GM12878 (cell line): ENCODE results near the gene SCAND1. TPM values are rescaled to one million over a fixed set of nuclear protein-coding genes. Genes with fewer than 3 reads are reported as not detected.

ENCODE experiments used
- ATAC-seq: fragments of 200-7000 bp; cut with Tn5 transposase; 3 replicates; pipeline ENCODE4 v1.9.1; 2020; ENCODE audit warnings: mild to moderate bottlenecking, moderate library complexity
- BruUV-seq: library from RNA; stranded (reverse); fragments of 400-500 nt; replicated peaks from 2 replicates; lab custom pipeline; 2021; lab: Mats Ljungman, UMichigan
- CTCF ChIA-PET: fragments of 300-600 bp; sonication (Branson Sonifier 250); formaldehyde crosslinking; extraction: SDS; loops from one replicate; lab custom pipeline; 2021; ENCODE audit warnings: inconsistent platforms; lab: Yijun Ruan, JAX
- POLR2A ChIA-PET: fragments of 350-600 bp; formaldehyde crosslinking; extraction: SDS; loops from one replicate; lab custom pipeline; 2021; ENCODE audit warnings: inconsistent platforms; lab: Charles Lee
- RAD21 ChIA-PET: fragments of 300-600 bp; sonication (Branson Sonifier 250); formaldehyde crosslinking; loops from one replicate; lab custom pipeline; 2023; ENCODE audit warnings: antibody characterized with exemption; ENCODE audit not compliant: unreplicated experiment; lab: Charles Lee
- SMC1A ChIA-PET: fragments of 300-600 bp; sonication (Branson Sonifier 250); formaldehyde crosslinking; loops from one replicate; lab custom pipeline; 2023; ENCODE audit not compliant: unreplicated experiment, uncharacterized antibody; lab: Charles Lee
- DNase-seq: peaks from one replicate; pipeline ENCODE4 v3.0.0-alpha.2; 2011; ENCODE audit warnings: low read depth, low spot score
- FAIRE-seq: peaks from 3 replicates; lab custom pipeline; 2011; peaks lifted over from hg19 to GRCh38; lab: Jason Lieb, UNC
- H2AFZ ChIP-seq: 2 replicates; pipeline ENCODE4 v1.6.0; 2011; ENCODE audit warnings: low read depth, low read length, control low read depth; ENCODE audit not compliant: control insufficient read depth
- H3K27ac ChIP-seq: 2 replicates; pipeline ENCODE4 v1.5.1; 2011; ENCODE audit warnings: control low read depth; ENCODE audit not compliant: control insufficient read depth, insufficient read depth
- H3K27me3 ChIP-seq, 2 experiments: replicated peaks in 1 of 2; 2 replicates each; pipeline versions ENCODE4 v1.6.0 to v1.6.1; 2011; ENCODE audit warnings: low read length in 1 of 2; ENCODE audit not compliant: control insufficient read depth in 2 of 2, insufficient read depth in 2 of 2
- H3K36me3 ChIP-seq, 2 experiments: 2 replicates each; pipeline ENCODE4 v1.5.1; 2011; ENCODE audit warnings: low read length in 1 of 2; ENCODE audit not compliant: control insufficient read depth in 2 of 2, insufficient read depth in 2 of 2
- H3K4me1 ChIP-seq: 2 replicates; pipeline ENCODE4 v1.6.1; 2011; ENCODE audit warnings: mild to moderate bottlenecking, low read length, moderate library complexity, mixed read lengths; ENCODE audit not compliant: control insufficient read depth, insufficient read depth
- H3K4me2 ChIP-seq: 2 replicates; pipeline ENCODE4 v1.6.0; 2011; ENCODE audit warnings: control low read depth; ENCODE audit not compliant: control insufficient read depth, insufficient read depth
- H3K4me3 ChIP-seq: fragments of 200-600 bp; sonication (generic); 2 replicates; pipeline ENCODE4 v1.5.1; 2016
- H3K79me2 ChIP-seq: 2 replicates; pipeline ENCODE4 v1.6.0; 2011; ENCODE audit warnings: low read length; ENCODE audit not compliant: control insufficient read depth, insufficient read depth
- H3K9ac ChIP-seq: 2 replicates; pipeline ENCODE4 v1.8.0; 2011; ENCODE audit warnings: low read length, control low read depth, mixed read lengths; ENCODE audit not compliant: control insufficient read depth, insufficient read depth
- H3K9me3 ChIP-seq: replicated peaks from 3 replicates; pipeline ENCODE4 v1.5.1; 2011; ENCODE audit warnings: mild to moderate bottlenecking, low read length; ENCODE audit not compliant: control insufficient read depth, insufficient read depth
- H4K20me1 ChIP-seq: 2 replicates; pipeline ENCODE4 v1.6.0; 2011; ENCODE audit not compliant: control insufficient read depth, insufficient read depth
- ASH2L ChIP-seq: fragments of 300-600, 200-600 bp; sonication (generic); IDR thresholded peaks from 2 replicates; pipeline ENCODE4 v1.6.1; 2017; ENCODE audit warnings: low read depth, mild to moderate bottlenecking, borderline replicate concordance
- CBX5 ChIP-seq: sonication (generic); IDR thresholded peaks from 2 replicates; pipeline ENCODE4 v1.6.1; 2016; ENCODE audit warnings: low read depth, moderate library complexity, mild to moderate bottlenecking, inconsistent platforms
- TAF1 ChIP-seq: IDR thresholded peaks from 2 replicates; pipeline ENCODE4 v1.6.1; 2011; ENCODE audit warnings: mild to moderate bottlenecking, low read depth, low read length, borderline replicate concordance
- TARDBP ChIP-seq: IDR thresholded peaks from 2 replicates; pipeline ENCODE4 v1.6.1; 2016; ENCODE audit warnings: borderline replicate concordance
- WGBS: methylation state at CpG from one replicate; pipeline ENCODE4 v1.1.6; 2016; ENCODE audit warnings: low lambda C conversion rate; ENCODE audit not compliant: insufficient replicate concordance, insufficient coverage; ENCODE audit errors: missing lambda C conversion rate; 5-methylcytosine and 5-hydroxymethylcytosine counted together
- in situ Hi-C: fragments of 300-500 bp; cut with MboI; formaldehyde crosslinking; loops from 9 replicates; pipeline ENCODE4 v1.14.3; 2018; ENCODE audit warnings: mixed read lengths
- intact Hi-C: fragments of 100-400 bp; cut with micrococcal nuclease; formaldehyde crosslinking; loops from one replicate; pipeline ENCODE4 v1.14.2; 2022; ENCODE audit not compliant: unreplicated experiment
- polyA plus RNA-seq, 11 experiments: library from polyadenylated mRNA; depleted of rRNA in 4 of 11; unstranded in 6 of 11; stranded (reverse) in 5 of 11; fragments of >200 nt; fragmentation: Nextera tagmentation in 4 of 11; fragmentation: Illumina TruSeq in 1 of 11; extraction: Ambion mirVana in 4 of 11; extraction: Trizol in 1 of 11; gene quantifications; 1 replicate in 1 of 11; 2 replicates in 10 of 11; pipeline versions ENCODE4 v1.2.1 to v1.2.3, GENCODE V29; 2011 to 2016; ENCODE audit warnings: inconsistent platforms in 2 of 11, missing spikeins in 2 of 11, low read depth in 1 of 11
- small RNA-seq: library from RNA; depleted of rRNA; stranded (forward); fragments of <200 nt; gene quantifications from one replicate; pipeline ENCODE3, GENCODE V24; 2014
- total RNA-seq, 4 experiments: library from RNA; depleted of rRNA in 3 of 4; stranded (reverse); fragments of >200 nt in 3 of 4; fragmentation: Illumina TruSeq in 1 of 4; extraction: Trizol in 1 of 4; gene quantifications; 2 replicates each; pipeline versions ENCODE4 v1.2.1 to v1.2.3, GENCODE V29; 2013 to 2021
- TF ChIP-seq, protein P1 (sequence below): fragments of 450-650 bp; IDR thresholded peaks from 2 replicates; pipeline ENCODE4 v1.6.1; 2018; ENCODE audit warnings: mild to moderate bottlenecking, low read depth, moderate library complexity; ENCODE audit not compliant: partially characterized antibody

SCAND1 gene
- total and polyA plus RNA-seq, 10 of the 15 experiments (the other 5 are each of a cell fraction or from before 2014, with no cell fraction given) = 0.08 to 117 (median 25.9) TPM

DNA sequence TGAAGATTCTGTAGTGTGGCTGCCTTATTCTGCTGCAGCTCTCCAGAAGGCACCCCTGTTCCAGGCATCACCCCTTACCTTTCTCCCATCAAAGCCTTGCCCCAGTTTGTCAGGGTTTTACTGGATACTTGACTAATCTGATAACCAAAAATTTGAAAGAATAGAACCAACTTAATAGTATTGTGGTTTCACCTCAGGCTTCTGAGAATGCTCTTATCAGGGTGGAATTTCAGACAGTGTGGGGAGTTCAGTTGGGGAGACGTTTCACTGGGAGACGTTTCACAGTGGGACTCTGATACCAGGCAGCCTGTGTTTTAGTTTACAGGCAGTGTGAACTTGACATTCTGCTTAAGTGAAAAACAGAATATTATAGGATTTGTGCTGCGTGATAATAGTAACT, 50.5 kb downstream of the SCAND1 start:
- Histone ChIP-seq H3K9ac (no peak overlapping the region), H4K20me1 (peaks cover 3% of the 10 kb centered on the region; the same call in 1 of the 2 replicates), H2AFZ (no peak overlapping the region), H3K79me2 (no peaks in the 10 kb centered on the region; the same call in 1 of the 2 replicates), H3K36me3 (peaks cover 2 to 12% of the 10 kb centered on the region in 2 experiments; a peak in 2 of 4 replicates), H3K9me3 (no peaks in the 10 kb centered on the region), H3K27ac (no peak overlapping the region), H3K4me3 (no peak overlapping the region), H3K4me2 (no peak overlapping the region), H3K27me3 (no peaks in the 10 kb centered on the region), H3K4me1 (peaks cover 10% of the 10 kb centered on the region)
- ChIA-PET SMC1A (no interaction called here), POLR2A (no interaction called here), RAD21 (no interaction called here), CTCF (interaction anchor here (0.5 kb wide), 1 partner anchor 421 kb away, joined by 3 read pairs; no protein-coding TSS in a partner anchor)
- DNase-seq = no peak
- FAIRE-seq = no peak
- ATAC-seq = no peak
- intact Hi-C loops (no loop called here), in situ Hi-C loops (no loop called here)
- no TSS peak for BruUV-seq
- WGBS = 95% methylated on average over 3 of the region's 3 CpGs
- TF ChIP-seq, protein P1, sequence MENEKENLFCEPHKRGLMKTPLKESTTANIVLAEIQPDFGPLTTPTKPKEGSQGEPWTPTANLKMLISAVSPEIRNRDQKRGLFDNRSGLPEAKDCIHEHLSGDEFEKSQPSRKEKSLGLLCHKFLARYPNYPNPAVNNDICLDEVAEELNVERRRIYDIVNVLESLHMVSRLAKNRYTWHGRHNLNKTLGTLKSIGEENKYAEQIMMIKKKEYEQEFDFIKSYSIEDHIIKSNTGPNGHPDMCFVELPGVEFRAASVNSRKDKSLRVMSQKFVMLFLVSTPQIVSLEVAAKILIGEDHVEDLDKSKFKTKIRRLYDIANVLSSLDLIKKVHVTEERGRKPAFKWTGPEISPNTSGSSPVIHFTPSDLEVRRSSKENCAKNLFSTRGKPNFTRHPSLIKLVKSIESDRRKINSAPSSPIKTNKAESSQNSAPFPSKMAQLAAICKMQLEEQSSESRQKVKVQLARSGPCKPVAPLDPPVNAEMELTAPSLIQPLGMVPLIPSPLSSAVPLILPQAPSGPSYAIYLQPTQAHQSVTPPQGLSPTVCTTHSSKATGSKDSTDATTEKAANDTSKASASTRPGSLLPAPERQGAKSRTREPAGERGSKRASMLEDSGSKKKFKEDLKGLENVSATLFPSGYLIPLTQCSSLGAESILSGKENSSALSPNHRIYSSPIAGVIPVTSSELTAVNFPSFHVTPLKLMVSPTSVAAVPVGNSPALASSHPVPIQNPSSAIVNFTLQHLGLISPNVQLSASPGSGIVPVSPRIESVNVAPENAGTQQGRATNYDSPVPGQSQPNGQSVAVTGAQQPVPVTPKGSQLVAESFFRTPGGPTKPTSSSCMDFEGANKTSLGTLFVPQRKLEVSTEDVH = no peak
- TF ChIP-seq TAF1 = no peak
- no peak for TF ChIP-seq CBX5
- no peak for TF ChIP-seq ASH2L
- TF ChIP-seq TARDBP = no peak

Small RNAs within 50 kb of the gene (small RNA-seq; reads per million reads assigned to genes)
- not detected for gene RNU6-937P

Other genes starting within 250 kb of the SCAND1 start
- gene RBM39, start 212.2 kb downstream of the SCAND1 start, total RNA-seq (2014; rRNA removed) = 261 and 305 TPM in 2 replicates
- gene RBM39, start 212.2 kb downstream of the SCAND1 start, total RNA-seq (2014; rRNA removed; fragmentation: Illumina TruSeq; extraction: Trizol) = 280 and 283 TPM in 2 replicates
- 188 and 216 TPM in 2 replicates for gene RBM39, start 212.2 kb downstream of the SCAND1 start, total RNA-seq (2021)
- gene RBM39, start 212.2 kb downstream of the SCAND1 start, polyA plus RNA-seq (2011; rRNA removed) = 248 and 261 TPM in 2 replicates
- 205 and 235 TPM in 2 replicates for gene RBM39, start 212.2 kb downstream of the SCAND1 start, polyA plus RNA-seq (2014; fragmentation: Illumina TruSeq; extraction: Trizol)
- gene RBM39, start 212.2 kb downstream of the SCAND1 start, polyA plus RNA-seq (2014; fragmentation: Nextera tagmentation; extraction: Ambion mirVana) = 100 to 1,000 TPM; 135 to 150 TPM
- gene RBM39, start 212.2 kb downstream of the SCAND1 start, polyA plus RNA-seq (2014; rRNA removed) = 163 and 180 TPM in 2 replicates
- 100 to 1,000 TPM; 219 to 232 TPM for gene RBM39, start 212.2 kb downstream of the SCAND1 start, polyA plus RNA-seq (2016; fragmentation: Nextera tagmentation; extraction: Ambion mirVana)
- 35.5 and 44.0 TPM in 2 replicates for gene PHF20, start 182.5 kb downstream of the SCAND1 start, total RNA-seq (2014; rRNA removed)
- gene PHF20, start 182.5 kb downstream of the SCAND1 start, total RNA-seq (2014; rRNA removed; fragmentation: Illumina TruSeq; extraction: Trizol) = 45.0 and 45.1 TPM in 2 replicates
- 41.7 and 49.0 TPM in 2 replicates for gene PHF20, start 182.5 kb downstream of the SCAND1 start, total RNA-seq (2021)
- 31.6 and 43.4 TPM in 2 replicates for gene PHF20, start 182.5 kb downstream of the SCAND1 start, polyA plus RNA-seq (2011; rRNA removed)
- gene PHF20, start 182.5 kb downstream of the SCAND1 start, polyA plus RNA-seq (2014; fragmentation: Illumina TruSeq; extraction: Trizol) = 48.5 and 52.0 TPM in 2 replicates
- 10 to 100 TPM; 90.7 to 91.2 TPM for gene PHF20, start 182.5 kb downstream of the SCAND1 start, polyA plus RNA-seq (2014; fragmentation: Nextera tagmentation; extraction: Ambion mirVana)
- 44.9 TPM in 2 replicates for gene PHF20, start 182.5 kb downstream of the SCAND1 start, polyA plus RNA-seq (2014; rRNA removed)
- 10 to 100 TPM; 53.1 to 53.5 TPM for gene PHF20, start 182.5 kb downstream of the SCAND1 start, polyA plus RNA-seq (2016; fragmentation: Nextera tagmentation; extraction: Ambion mirVana)
- 5.8 and 7.6 TPM in 2 replicates for gene CNBD2, start 14.1 kb upstream of the SCAND1 start, total RNA-seq (2014; rRNA removed)
- 3.2 and 5.8 TPM in 2 replicates for gene CNBD2, start 14.1 kb upstream of the SCAND1 start, total RNA-seq (2014; rRNA removed; fragmentation: Illumina TruSeq; extraction: Trizol)
- gene CNBD2, start 14.1 kb upstream of the SCAND1 start, total RNA-seq (2021) = 3.7 and 4.7 TPM in 2 replicates
- gene CNBD2, start 14.1 kb upstream of the SCAND1 start, polyA plus RNA-seq (2011; rRNA removed) = 4.9 and 5.3 TPM in 2 replicates
- gene CNBD2, start 14.1 kb upstream of the SCAND1 start, polyA plus RNA-seq (2014; fragmentation: Illumina TruSeq; extraction: Trizol) = 3.4 and 4.5 TPM in 2 replicates
- 1 to 10 TPM; 2.5 to 4.5 TPM for gene CNBD2, start 14.1 kb upstream of the SCAND1 start, polyA plus RNA-seq (2014; fragmentation: Nextera tagmentation; extraction: Ambion mirVana)
- gene CNBD2, start 14.1 kb upstream of the SCAND1 start, polyA plus RNA-seq (2014; rRNA removed) = 7.4 and 8.7 TPM in 2 replicates
- gene CNBD2, start 14.1 kb upstream of the SCAND1 start, polyA plus RNA-seq (2016; fragmentation: Nextera tagmentation; extraction: Ambion mirVana) = 1 to 10 TPM in 1 of 2 experiments, under 1 TPM in 1; 0.86 to 3.8 TPM
- 0.11 and 0.82 TPM in 2 replicates for gene EPB41L1, start 200.2 kb upstream of the SCAND1 start, total RNA-seq (2014; rRNA removed)
- gene EPB41L1, start 200.2 kb upstream of the SCAND1 start, total RNA-seq (2014; rRNA removed; fragmentation: Illumina TruSeq; extraction: Trizol) = 0.28 and 0.36 TPM in 2 replicates
- gene EPB41L1, start 200.2 kb upstream of the SCAND1 start, total RNA-seq (2021) = 0.36 and 0.40 TPM in 2 replicates
- 1.8 and 3.2 TPM in 2 replicates for gene EPB41L1, start 200.2 kb upstream of the SCAND1 start, polyA plus RNA-seq (2011; rRNA removed)
- 0.40 and 0.41 TPM in 2 replicates for gene EPB41L1, start 200.2 kb upstream of the SCAND1 start, polyA plus RNA-seq (2014; fragmentation: Illumina TruSeq; extraction: Trizol)
- under 1 TPM; 0.08 to 0.16 TPM for gene EPB41L1, start 200.2 kb upstream of the SCAND1 start, polyA plus RNA-seq (2014; fragmentation: Nextera tagmentation; extraction: Ambion mirVana)
- gene EPB41L1, start 200.2 kb upstream of the SCAND1 start, polyA plus RNA-seq (2014; rRNA removed) = 0.45 and 0.56 TPM in 2 replicates
- gene EPB41L1, start 200.2 kb upstream of the SCAND1 start, polyA plus RNA-seq (2016; fragmentation: Nextera tagmentation; extraction: Ambion mirVana) = under 1 TPM; 0.24 to 0.27 TPM